Panc1 (cell line): ENCODE data around the gene CFAP221. TPM values are rescaled to one million over a fixed set of nuclear protein-coding genes. Genes with fewer than 3 reads are reported as not detected.
A peak's percentile ranks its signal among the peaks of the same experiment; 100 is the strongest.

Experiments
- ATAC-seq: fragments of 200-7000 bp; cut with Tn5 transposase; 2 replicates; pipeline ENCODE4 v1.9.1; 2020; ENCODE audit warnings: mild to moderate bottlenecking, moderate library complexity
- BruUV-seq: library from RNA; stranded (reverse); fragments of 400-500 nt; replicated peaks from 2 replicates; lab custom pipeline; 2021; lab: Mats Ljungman, UMichigan
- CTCF ChIA-PET: fragments of 300-600 bp; sonication (Branson Sonifier 250); formaldehyde crosslinking; loops from one replicate; lab custom pipeline; 2022; ENCODE audit warnings: antibody characterized with exemption; lab: Charles Lee
- POLR2A ChIA-PET: fragments of 300-600 bp; sonication (Branson Sonifier 250); formaldehyde crosslinking; loops from one replicate; lab custom pipeline; 2022; ENCODE audit warnings: antibody characterized with exemption; lab: Charles Lee
- DNase-seq: peaks from one replicate; pipeline ENCODE4 v3.0.0-alpha.2; 2010; ENCODE audit warnings: low read depth, low spot score
- H3K27ac ChIP-seq: 2 replicates; pipeline ENCODE4 v1.5.1; 2011; ENCODE audit warnings: mild to moderate bottlenecking, low read length, inconsistent platforms
- H3K27me3 ChIP-seq: fragments of 200-500 bp; sonication (Bioruptor generic); 2 replicates; pipeline ENCODE4 v1.6.0; 2014; ENCODE audit warnings: low read length, inconsistent platforms; ENCODE audit not compliant: control insufficient read depth, insufficient read depth
- H3K36me3 ChIP-seq: fragments of 200-500 bp; sonication (Bioruptor generic); 2 replicates; pipeline ENCODE4 v1.5.1; 2014; ENCODE audit warnings: inconsistent platforms, mild to moderate bottlenecking, low read length, moderate library complexity; ENCODE audit not compliant: control insufficient read depth, insufficient read depth
- H3K4me1 ChIP-seq: 2 replicates; pipeline ENCODE4 v1.5.1; 2011; ENCODE audit warnings: inconsistent platforms, mild to moderate bottlenecking, low read length, moderate library complexity; ENCODE audit not compliant: control insufficient read depth, insufficient read depth
- H3K4me3 ChIP-seq, 2 experiments: 2 replicates each; pipeline ENCODE4 v1.5.1; 2011 to 2012; ENCODE audit warnings: low read depth in 2 of 2, low read length in 2 of 2, mild to moderate bottlenecking in 2 of 2, inconsistent platforms in 1 of 2, moderate library complexity in 1 of 2
- H3K9me3 ChIP-seq: fragments of 200-500 bp; sonication (Bioruptor generic); 2 replicates; pipeline ENCODE4 v1.5.1; 2014; ENCODE audit warnings: low read depth, mild to moderate bottlenecking, inconsistent platforms, low read length, moderate library complexity; ENCODE audit not compliant: control insufficient read depth, insufficient read depth
- CTCF ChIP-seq: fragments of 450-650 bp; IDR thresholded peaks from 2 replicates; pipeline ENCODE4 v1.5.1; 2017; ENCODE audit warnings: mild to moderate bottlenecking
- POLR2AphosphoS5 ChIP-seq: IDR thresholded peaks from 2 replicates; pipeline ENCODE4 v1.6.1; 2012; ENCODE audit warnings: mild to moderate bottlenecking, low read depth, low read length, moderate library complexity
- REST ChIP-seq, 2 experiments: IDR thresholded peaks; 2 replicates each; pipeline ENCODE4 v1.6.1; 2011 to 2012; ENCODE audit warnings: low read depth in 2 of 2, control low read depth in 1 of 2, low read length in 1 of 2, mild to moderate bottlenecking in 1 of 2, moderate library complexity in 1 of 2; ENCODE audit not compliant: insufficient read depth in 1 of 2
- SIN3A ChIP-seq: IDR thresholded peaks from 2 replicates; pipeline ENCODE4 v1.6.1; 2012; ENCODE audit warnings: low read depth, mild to moderate bottlenecking, low read length, moderate library complexity, borderline replicate concordance; ENCODE audit not compliant: insufficient read depth
- TCF7L2 ChIP-seq: IDR thresholded peaks from 2 replicates; pipeline ENCODE4 v1.6.1; 2011; ENCODE audit warnings: mild to moderate bottlenecking, low read depth, low read length, inconsistent platforms
- in situ Hi-C: cut with HindIII; loops from 2 replicates; pipeline ENCODE4 v1.10.0; 2016; ENCODE audit warnings: low sequenced_read_pairs, low pct_unique_long_range_greater_than_20kb
- intact Hi-C: fragments of 100-400 bp; cut with micrococcal nuclease; formaldehyde crosslinking; loops from one replicate; pipeline ENCODE4 v1.10.0; 2022; ENCODE audit not compliant: unreplicated experiment
- total RNA-seq: library from RNA; stranded (reverse); gene quantifications from one replicate; pipeline ENCODE4 v1.2.1, GENCODE V29; 2021; ENCODE audit not compliant: unreplicated experiment

The CFAP221 gene
- total RNA-seq, 1 experiment from 2014 or later: not detected

GRCh38 chr2:119689218-119689617 is 145.0 kb downstream of the CFAP221 start:
- POLR2A ChIA-PET: no interaction called here
- CTCF ChIA-PET: interaction anchor here (0.5 kb wide), 1 partner anchor 47 kb away, joined by 5 read pairs; no protein-coding TSS in a partner anchor
- intact Hi-C loops (no loop called here), in situ Hi-C loops (no loop called here)
- ATAC-seq (no peak), DNase-seq (no peak)
- no TSS peak for BruUV-seq
- H3K27ac ChIP-seq: no peak overlapping the region
- no peaks in the 10 kb centered on the region for H3K27me3 ChIP-seq
- H3K36me3 ChIP-seq: no peaks in the 10 kb centered on the region
- no peak for TF ChIP-seq TCF7L2
- no peak for TF ChIP-seq POLR2AphosphoS5
- no peak for TF ChIP-seq CTCF
- TF ChIP-seq REST (IDR thresholded peaks at IDR 0.05; ENCODE audit: insufficient read depth in 1 of 2, low read depth in 2 of 2, low read length in 1 of 2): no peak
- no peak for TF ChIP-seq SIN3A
- H3K4me1 ChIP-seq: no peaks in the 10 kb centered on the region
- no peak overlapping the region for H3K4me3 ChIP-seq
- no peaks in the 10 kb centered on the region for H3K9me3 ChIP-seq

GRCh38 chr2:119691189-119691588 is 146.9 kb downstream of the CFAP221 start:
- ChIA-PET POLR2A (no interaction called here), CTCF (interaction anchor here (0.9 kb wide), 1 partner anchor 12 kb away, joined by 3 read pairs; no protein-coding TSS in a partner anchor)
- ATAC-seq (no peak), DNase-seq (no peak)
- Histone ChIP-seq H3K4me3 (no peak overlapping the region), H3K27ac (no peak overlapping the region), H3K27me3 (no peaks in the 10 kb centered on the region), H3K9me3 (no peaks in the 10 kb centered on the region), H3K36me3 (no peaks in the 10 kb centered on the region), H3K4me1 (no peaks in the 10 kb centered on the region)
- intact Hi-C loops: no loop called here
- no TSS peak for BruUV-seq
- in situ Hi-C loops: no loop called here
- TF ChIP-seq REST (IDR thresholded peaks at IDR 0.05; ENCODE audit: insufficient read depth in 1 of 2, low read depth in 2 of 2, low read length in 1 of 2) (peak in 1 of 2 experiments; percentile 60; a peak in 2 of 4 replicates), CTCF (no peak)
